Measurements from ENCODE around the gene C1R. TPM values are rescaled to one million over a fixed set of nuclear protein-coding genes. Genes with fewer than 3 reads are reported as not detected.
"Not testable (repeated sequence)": the region's sequence is repeated elsewhere in the genome, so short reads cannot be mapped to it uniquely, and the experiment has no call there.

Gene C1R
- total RNA-seq, 1 donor from 2014 or later: 82.9 TPM

- DNase-seq (ENCODE audit: low read depth): not testable (repeated sequence)
Observed at GRCh38 chr12:7037411-7037810, 54.8 kb downstream of the C1R start.

- DNase-seq (ENCODE audit: low read depth): no peak
Observed at GRCh38 chr12:7035463-7035862, 56.8 kb downstream of the C1R start.

- DNase-seq (ENCODE audit: low read depth): no peak
Observed at GRCh38 chr12:7034464-7034863, 57.8 kb downstream of the C1R start.

GRCh38 chr12:7032990-7033389 is 59.3 kb downstream of the C1R start:
- DNase-seq (ENCODE audit: low read depth): no peak

GRCh38 chr12:7031306-7031705 is 60.9 kb downstream of the C1R start:
- DNase-seq (ENCODE audit: low read depth): no peak

Other genes starting within 250 kb of the C1R start
- gene CDCA3, start 241.2 kb downstream of the C1R start, total RNA-seq: 1.3 and 4.7 TPM in 2 replicates
- gene USP5, start 240.3 kb downstream of the C1R start, total RNA-seq: 107 and 113 TPM in 2 replicates
- gene TPI1, start 224.9 kb downstream of the C1R start, total RNA-seq: 1,309 and 1,579 TPM in 2 replicates
- 7.0 and 13.2 TPM in 2 replicates for gene SPSB2, start 219.1 kb downstream of the C1R start, total RNA-seq
- 16.1 and 16.4 TPM in 2 replicates for gene LRRC23, start 187.6 kb downstream of the C1R start, total RNA-seq
- 14.1 and 41.3 TPM in 2 replicates for gene ENO2, start 177.9 kb downstream of the C1R start, total RNA-seq
- gene ATN1, start 164.5 kb downstream of the C1R start, total RNA-seq: 1.7 and 29.4 TPM in 2 replicates
- gene RNU7-1, start 148.6 kb downstream of the C1R start, total RNA-seq: not detected in 2 replicates
- gene C12orf57, start 148.4 kb downstream of the C1R start, total RNA-seq: 38.0 and 62.4 TPM in 2 replicates
- gene PTPN6, start 141.1 kb downstream of the C1R start, total RNA-seq: 14.8 and 18.4 TPM in 2 replicates
- 109 and 234 TPM in 2 replicates for gene PHB2, start 121.8 kb downstream of the C1R start, total RNA-seq
- 37.8 and 61.0 TPM in 2 replicates for gene EMG1, start 121.5 kb downstream of the C1R start, total RNA-seq
- gene LPCAT3, start 74.0 kb downstream of the C1R start, total RNA-seq: 9.7 and 26.5 TPM in 2 replicates
- 5.2 and 72.6 TPM in 2 replicates for gene C1S, start 31.7 kb downstream of the C1R start, total RNA-seq
- 31.4 and 68.7 TPM in 2 replicates for gene C1RL, start 16.8 kb upstream of the C1R start, total RNA-seq
- gene RBP5, start 36.4 kb upstream of the C1R start, total RNA-seq: 1.1 TPM in 1 of 2 replicates, not detected in the other
- 34.6 and 106 TPM in 2 replicates for gene CLSTN3, start 37.9 kb upstream of the C1R start, total RNA-seq
- 24.8 and 36.5 TPM in 2 replicates for gene PEX5, start 97.2 kb upstream of the C1R start, total RNA-seq
- not detected in 2 replicates for gene ACSM4, start 211.6 kb upstream of the C1R start, total RNA-seq

Data from renal cortical epithelial cell (primary cell).